H1 (cell line): Measurements from ENCODE around the gene PBX2. TPM values are rescaled to one million over a fixed set of nuclear protein-coding genes. Genes with fewer than 3 reads are reported as not detected.

Experiments used
- CTCF ChIA-PET: fragments of 300-600 bp; sonication (Branson Sonifier 250); formaldehyde crosslinking; loops from one replicate; lab custom pipeline; 2021; ENCODE audit not compliant: partially characterized antibody; lab: Charles Lee
- POLR2A ChIA-PET: fragments of 300-600 bp; sonication (Branson Sonifier 250); formaldehyde crosslinking; loops from one replicate; lab custom pipeline; 2021; ENCODE audit warnings: inconsistent platforms; ENCODE audit not compliant: partially characterized antibody; lab: Charles Lee
- DNase-seq, 2 experiments: peaks; one replicate each; pipeline versions ENCODE4 v3.0.0 to v3.0.0-alpha.2; 2010 to 2022; ENCODE audit warnings: low spot score in 2 of 2, low read depth in 1 of 2, mixed read lengths in 1 of 2
- FAIRE-seq: peaks from 2 replicates; lab custom pipeline; 2011; peaks lifted over from hg19 to GRCh38; lab: Jason Lieb, UNC
- H2AFZ ChIP-seq: 2 replicates; pipeline ENCODE4 v1.8.1; 2012; ENCODE audit warnings: low read length, inconsistent platforms
- H2AK5ac ChIP-seq: 2 replicates; pipeline ENCODE4 v1.6.1; 2013; ENCODE audit warnings: low read depth, low read length
- H2BK120ac ChIP-seq: replicated peaks from 2 replicates; pipeline ENCODE3; 2013; ENCODE audit warnings: low read depth, low read length, inconsistent platforms
- H2BK12ac ChIP-seq: 2 replicates; pipeline ENCODE4 v1.6.1; 2013; ENCODE audit warnings: low read depth, low read length
- H2BK15ac ChIP-seq: 2 replicates; pipeline ENCODE4 v1.6.1; 2013; ENCODE audit warnings: low read length
- H2BK20ac ChIP-seq: 2 replicates; pipeline ENCODE4 v1.6.1; 2013; ENCODE audit warnings: low read length
- H2BK5ac ChIP-seq: 2 replicates; pipeline ENCODE4 v1.6.1; 2013; ENCODE audit warnings: low read depth, low read length
- H3K14ac ChIP-seq: 2 replicates; pipeline ENCODE4 v1.6.1; 2013; ENCODE audit warnings: inconsistent platforms; ENCODE audit not compliant: insufficient read length
- H3K18ac ChIP-seq: 2 replicates; pipeline ENCODE4 v1.6.1; 2013; ENCODE audit warnings: low read length; ENCODE audit errors: extremely low read depth
- H3K23ac ChIP-seq: 2 replicates; pipeline ENCODE4 v1.6.1; 2013; ENCODE audit warnings: inconsistent platforms; ENCODE audit not compliant: insufficient read length
- H3K23me2 ChIP-seq: 2 replicates; pipeline ENCODE4 v1.6.1; 2013; ENCODE audit warnings: low read depth, low read length
- H3K27ac ChIP-seq: 2 replicates; pipeline ENCODE4 v1.6.1; 2011; ENCODE audit warnings: low read depth, low read length, inconsistent platforms
- H3K27me3 ChIP-seq, 4 experiments: replicated peaks in 1 of 4; 1 replicate in 1 of 4; 2 replicates in 3 of 4; pipeline versions ENCODE4 v1.6.1 to v1.8.1; 2011 to 2013; ENCODE audit warnings: low read length in 3 of 4, mild to moderate bottlenecking in 3 of 4, inconsistent platforms in 2 of 4, mixed read lengths in 2 of 4, moderate library complexity in 1 of 4; ENCODE audit not compliant: control insufficient read depth in 3 of 4, insufficient read depth in 3 of 4; ENCODE audit errors: extremely low read depth in 1 of 4
- H3K36me3 ChIP-seq, 4 experiments: 2 replicates each; pipeline versions ENCODE4 v1.6.1 to v1.8.1; 2011 to 2013; ENCODE audit warnings: mild to moderate bottlenecking in 4 of 4, low read length in 3 of 4, moderate library complexity in 2 of 4, control low read depth in 1 of 4, inconsistent platforms in 1 of 4; ENCODE audit not compliant: insufficient read depth in 4 of 4, control insufficient read depth in 2 of 4
- H3K4ac ChIP-seq: replicated peaks from 2 replicates; pipeline ENCODE3; 2013; ENCODE audit warnings: low read length, low read depth, mixed read lengths, inconsistent platforms; ENCODE audit not compliant: insufficient read length
- H3K4me1 ChIP-seq, 4 experiments: replicated peaks in 1 of 4; 1 replicate in 1 of 4; 2 replicates in 3 of 4; pipeline versions ENCODE4 v1.6.1 to v1.8.1; 2011 to 2013; ENCODE audit warnings: low read length in 3 of 4, inconsistent platforms in 2 of 4, mixed read lengths in 1 of 4; ENCODE audit not compliant: insufficient read depth in 4 of 4, control insufficient read depth in 3 of 4
- H3K4me2 ChIP-seq, 2 experiments: 2 replicates each; pipeline versions ENCODE4 v1.6.1 to v1.8.1; 2011 to 2013; ENCODE audit warnings: low read depth in 2 of 2, low read length in 2 of 2, control low read depth in 1 of 2, inconsistent platforms in 1 of 2, mild to moderate bottlenecking in 1 of 2; ENCODE audit not compliant: insufficient read depth in 1 of 2
- H3K4me3 ChIP-seq, 4 experiments: fragments of 200-600, 300-600 bp in 1 of 4; sonication (generic), shearing (Covaris generic), sonication (Bioruptor Twin) in 1 of 4; 2 replicates each; pipeline versions ENCODE4 v1.5.1 to v1.8.1; 2011 to 2016; ENCODE audit warnings: low read length in 4 of 4, low read depth in 3 of 4, control low read depth in 2 of 4, inconsistent platforms in 2 of 4, mild to moderate bottlenecking in 2 of 4, mixed read lengths in 1 of 4, moderate library complexity in 1 of 4; ENCODE audit not compliant: insufficient read depth in 2 of 4; ENCODE audit errors: extremely low read depth in 1 of 4
- H3K56ac ChIP-seq: replicated peaks from 2 replicates; pipeline ENCODE3; 2013; ENCODE audit warnings: low read depth, mild to moderate bottlenecking, mixed read lengths, low read length, inconsistent platforms; ENCODE audit not compliant: insufficient read length
- H3K79me1 ChIP-seq: 2 replicates; pipeline ENCODE4 v1.6.1; 2013; ENCODE audit warnings: low read depth, low read length, control low read depth
- H3K79me2 ChIP-seq, 2 experiments: 2 replicates each; pipeline versions ENCODE4 v1.6.1 to v1.8.1; 2012 to 2013; ENCODE audit warnings: low read length in 2 of 2, mild to moderate bottlenecking in 2 of 2, inconsistent platforms in 1 of 2; ENCODE audit not compliant: insufficient read depth in 2 of 2, control insufficient read depth in 1 of 2
- H3K9ac ChIP-seq, 4 experiments: replicated peaks in 1 of 4; 1 replicate in 1 of 4; 2 replicates in 3 of 4; pipeline versions ENCODE4 v1.6.1 to v1.8.1; 2011 to 2013; ENCODE audit warnings: low read depth in 3 of 4, low read length in 3 of 4, control low read depth in 2 of 4, mild to moderate bottlenecking in 2 of 4, moderate library complexity in 2 of 4, inconsistent platforms in 1 of 4; ENCODE audit errors: extremely low read depth in 1 of 4
- H3K9me3 ChIP-seq, 2 experiments: 2 replicates each; pipeline versions ENCODE4 v1.6.1 to v1.8.1; 2012 to 2013; ENCODE audit warnings: mild to moderate bottlenecking in 2 of 2, moderate library complexity in 2 of 2, control low read depth in 1 of 2, inconsistent platforms in 1 of 2, low read depth in 1 of 2, low read length in 1 of 2, mixed read lengths in 1 of 2; ENCODE audit not compliant: insufficient read depth in 2 of 2
- H4K20me1 ChIP-seq, 2 experiments: replicated peaks in 1 of 2; 2 replicates each; pipeline versions ENCODE3 to v1.8.1; 2011 to 2013; ENCODE audit warnings: inconsistent platforms in 2 of 2, low read length in 2 of 2, mild to moderate bottlenecking in 1 of 2; ENCODE audit not compliant: insufficient read depth in 2 of 2, control insufficient read depth in 1 of 2
- H4K5ac ChIP-seq: 2 replicates; pipeline ENCODE4 v1.6.1; 2013; ENCODE audit warnings: low read length, low read depth, mixed read lengths, inconsistent platforms; ENCODE audit not compliant: insufficient read length
- H4K8ac ChIP-seq: 2 replicates; pipeline ENCODE4 v1.8.0; 2013; ENCODE audit warnings: mild to moderate bottlenecking, moderate library complexity, low read length, inconsistent platforms; ENCODE audit not compliant: insufficient read depth; ENCODE audit errors: extremely low read depth
- H4K91ac ChIP-seq: replicated peaks from 2 replicates; pipeline ENCODE3; 2013; ENCODE audit warnings: low read length, mixed read lengths, inconsistent platforms; ENCODE audit not compliant: insufficient read length
- POLR2AphosphoS5 ChIP-seq: IDR thresholded peaks from 2 replicates; pipeline ENCODE4 v1.6.1; 2011; ENCODE audit warnings: low read depth, low read length
- SIX5 ChIP-seq: IDR thresholded peaks from 2 replicates; pipeline ENCODE4 v1.6.1; 2011; ENCODE audit warnings: mild to moderate bottlenecking, low read depth, low read length
- TCF12 ChIP-seq: IDR thresholded peaks from 2 replicates; pipeline ENCODE4 v1.6.1; 2011; ENCODE audit warnings: low read depth, mild to moderate bottlenecking, low read length
- ZNF274 ChIP-seq: IDR thresholded peaks from 2 replicates; pipeline ENCODE4 v1.7.0; 2012; ENCODE audit warnings: low read length, borderline replicate concordance; ENCODE audit errors: extremely low read depth
- WGBS, 2 experiments: shearing (Covaris generic) in 1 of 2; methylation state at CpG; one replicate each; pipeline versions ENCODE4 v1.1.6 to v1.1.7; 2013 to 2015; ENCODE audit warnings: low lambda C conversion rate in 2 of 2, mixed read lengths in 2 of 2, inconsistent platforms in 1 of 2, low coverage in 1 of 2, missing lambda C conversion rate in 1 of 2; ENCODE audit not compliant: insufficient replicate concordance in 2 of 2, insufficient coverage in 1 of 2, insufficient read length in 1 of 2; ENCODE audit errors: extremely low coverage in 1 of 2, missing lambda C conversion rate in 1 of 2; 5-methylcytosine and 5-hydroxymethylcytosine counted together
- polyA plus RNA-seq, 7 experiments: library from polyadenylated mRNA; depleted of rRNA in 3 of 7; stranded (reverse) in 5 of 7; unstranded in 2 of 7; fragments of >200 nt in 5 of 7; fragments of 200-250 nt in 2 of 7; gene quantifications; 1 replicate in 5 of 7; 2 replicates in 1 of 7; 4 replicates in 1 of 7; pipeline versions ENCODE4 v1.2.1 to v1.2.3, GENCODE V29; 2011 to 2013; ENCODE audit warnings: missing spikeins in 2 of 7, mixed read lengths in 2 of 7
- total RNA-seq: library from RNA; stranded (reverse); fragmentation: NEBNext Ultra II Directional; extraction: Animal tissue kit (Norgen Biotek cat#: 25700); gene quantifications from 2 replicates; pipeline ENCODE4 v1.2.1, GENCODE V29; 2021
- TF ChIP-seq, protein P1 (sequence below): IDR thresholded peaks from 2 replicates; pipeline ENCODE4 v1.6.1; 2011; ENCODE audit warnings: low read length, improper control_type of control experiment
- TF ChIP-seq, protein P2 (sequence below): IDR thresholded peaks from 2 replicates; pipeline ENCODE4 v1.6.1; 2012; ENCODE audit warnings: inconsistent platforms

Gene PBX2
- total and polyA plus RNA-seq, 2 of the 8 experiments (the other 6 are each of a cell fraction or from before 2014, with no cell fraction given): 102 to 130 TPM

DNA sequence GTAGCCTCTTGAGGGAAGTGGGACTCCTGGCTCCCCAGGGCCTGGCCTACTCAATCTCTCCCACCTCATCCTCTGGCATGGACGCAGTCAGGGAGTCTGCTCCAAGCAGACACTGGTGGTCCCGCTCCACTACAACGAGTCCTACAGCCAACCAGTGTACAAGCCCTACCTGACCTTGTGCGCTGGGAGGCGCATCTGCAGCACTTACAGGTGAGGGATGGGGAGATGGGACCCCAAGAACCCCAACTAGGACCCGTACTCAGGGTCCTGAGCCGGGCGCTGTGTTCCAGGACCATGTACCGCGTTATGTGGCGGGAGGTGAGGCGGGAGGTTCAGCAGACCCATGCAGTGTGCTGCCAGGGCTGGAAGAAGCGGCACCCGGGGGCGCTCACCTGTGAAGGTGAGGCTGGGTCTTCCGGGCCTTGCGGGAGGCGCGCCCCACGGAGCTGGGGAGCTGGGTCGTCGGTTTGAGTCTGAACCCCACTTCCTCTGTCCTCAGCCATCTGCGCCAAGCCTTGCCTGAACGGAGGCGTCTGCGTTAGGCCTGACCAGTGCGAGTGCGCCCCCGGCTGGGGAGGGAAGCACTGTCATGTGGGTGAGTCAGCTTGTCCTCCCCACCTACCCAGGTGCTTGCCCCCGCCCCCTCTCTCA lies 23.5 kb downstream of the PBX2 start:
- DNase-seq: peak; percentile 61 to 92
- peak; percentile 42; the same call in 1 of the 2 replicates for TF ChIP-seq POLR2AphosphoS5
- no peak for TF ChIP-seq ZNF274
- TF ChIP-seq, protein P1, sequence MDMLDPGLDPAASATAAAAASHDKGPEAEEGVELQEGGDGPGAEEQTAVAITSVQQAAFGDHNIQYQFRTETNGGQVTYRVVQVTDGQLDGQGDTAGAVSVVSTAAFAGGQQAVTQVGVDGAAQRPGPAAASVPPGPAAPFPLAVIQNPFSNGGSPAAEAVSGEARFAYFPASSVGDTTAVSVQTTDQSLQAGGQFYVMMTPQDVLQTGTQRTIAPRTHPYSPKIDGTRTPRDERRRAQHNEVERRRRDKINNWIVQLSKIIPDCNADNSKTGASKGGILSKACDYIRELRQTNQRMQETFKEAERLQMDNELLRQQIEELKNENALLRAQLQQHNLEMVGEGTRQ: no peak
- TF ChIP-seq, protein P2, sequence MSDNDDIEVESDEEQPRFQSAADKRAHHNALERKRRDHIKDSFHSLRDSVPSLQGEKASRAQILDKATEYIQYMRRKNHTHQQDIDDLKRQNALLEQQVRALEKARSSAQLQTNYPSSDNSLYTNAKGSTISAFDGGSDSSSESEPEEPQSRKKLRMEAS: peak; percentile 59
- TF ChIP-seq SIX5: no peak
- no peak for TF ChIP-seq TCF12

More for the DNA sequence above, 23.5 kb downstream of the PBX2 start:
- Histone ChIP-seq H3K23ac (no peak overlapping the region), H3K27me3 (no peaks in the 10 kb centered on the region), H3K27ac (peak overlapping the region; percentile 33; the same call in 1 of the 2 replicates), H2BK120ac (no peak overlapping the region), H2BK5ac (no peak overlapping the region), H3K79me2 (peaks cover 0 to 2% of the 10 kb centered on the region in 2 experiments; a peak in 1 of 4 replicates), H2BK20ac (no peak overlapping the region), H4K91ac (no peak overlapping the region), H3K79me1 (no peaks in the 10 kb centered on the region; the same call in 1 of the 2 replicates), H3K56ac (no peak overlapping the region), H3K4ac (no peak overlapping the region), H3K14ac (no peak overlapping the region), H3K4me2 (no peak overlapping the region), H2AK5ac (peak overlapping the region; percentile 77; the same call in 1 of the 2 replicates), H2BK12ac (peak overlapping the region; percentile 81; the same call in 1 of the 2 replicates), H3K4me3 (no peak overlapping the region), H3K9me3 (no peaks in the 10 kb centered on the region), H4K8ac (0 out of 2 replicates have a peak overlapping the region, but pooled peaks have one; percentile 22), H3K18ac (no peak overlapping the region), H2BK15ac (no peak overlapping the region), H4K5ac (no peak overlapping the region), H3K23me2 (no peaks in the 10 kb centered on the region), H3K9ac (no peak overlapping the region), H3K36me3 (peaks cover 4 to 41% (median 32%) of the 10 kb centered on the region in 4 experiments), H4K20me1 (peaks cover 5 to 7% of the 10 kb centered on the region in 2 experiments), H3K4me1 (peaks cover 0 to 5% (median 2%) of the 10 kb centered on the region in 4 experiments; a peak in 3 of 7 replicates), H2AFZ (no peak overlapping the region)
- FAIRE-seq: no peak
- ChIA-PET POLR2A (interaction anchor here (0.7 to 6.8 kb wide), 15 partner anchors 10 to 728 kb away, joined by 3 to 49 read pairs (median 6); partner anchors contain the start of genes AGPAT1, FKBPL, GPSM3 and NELFE), CTCF (interaction anchor here (0.7 to 6.7 kb wide), 23 partner anchors 8 to 187 kb away, joined by 3 to 72 read pairs (median 4); partner anchors contain the start of genes AGPAT1, ATF6B, FKBPL and TNXB)
- 68% methylated on average over 30 of the region's 30 CpGs; no CpG with 5 or more reads in 1 of the 2 experiments for WGBS, 2 experiments
